Measurements from ENCODE around the gene RPS8.
"Not testable (repeated sequence)": the region's sequence is repeated elsewhere in the genome, so short reads cannot be mapped to it uniquely, and the experiment has no call there.

RPS8 gene

DNA sequence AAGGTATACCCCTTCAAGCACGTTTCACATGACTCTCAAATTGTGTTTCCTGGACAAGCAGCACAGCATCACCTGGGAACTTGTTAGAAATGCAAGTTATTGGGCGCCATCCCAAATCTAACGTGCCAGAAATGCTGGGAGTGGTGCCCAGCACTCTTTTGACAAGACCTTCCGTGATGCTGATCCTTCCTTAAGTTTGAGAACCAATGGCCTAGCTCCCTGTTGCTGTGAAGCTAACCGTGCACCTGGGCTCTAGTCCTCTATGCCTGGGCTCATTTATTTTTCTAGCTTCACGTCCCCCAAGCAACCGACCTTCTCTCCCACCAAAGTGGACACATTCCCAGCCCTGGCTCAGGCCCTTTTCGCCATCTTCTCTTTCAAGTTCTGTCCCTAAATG is 8.4 kb downstream of the RPS8 start:
- DNase-seq = no peak

GRCh38 chr1:44784094-44785028 is 9.0 kb downstream of the RPS8 start:
- DNase-seq = no peak

GRCh38 chr1:44785029-44785380 is 9.7 kb downstream of the RPS8 start:
- DNase-seq = no peak

DNA sequence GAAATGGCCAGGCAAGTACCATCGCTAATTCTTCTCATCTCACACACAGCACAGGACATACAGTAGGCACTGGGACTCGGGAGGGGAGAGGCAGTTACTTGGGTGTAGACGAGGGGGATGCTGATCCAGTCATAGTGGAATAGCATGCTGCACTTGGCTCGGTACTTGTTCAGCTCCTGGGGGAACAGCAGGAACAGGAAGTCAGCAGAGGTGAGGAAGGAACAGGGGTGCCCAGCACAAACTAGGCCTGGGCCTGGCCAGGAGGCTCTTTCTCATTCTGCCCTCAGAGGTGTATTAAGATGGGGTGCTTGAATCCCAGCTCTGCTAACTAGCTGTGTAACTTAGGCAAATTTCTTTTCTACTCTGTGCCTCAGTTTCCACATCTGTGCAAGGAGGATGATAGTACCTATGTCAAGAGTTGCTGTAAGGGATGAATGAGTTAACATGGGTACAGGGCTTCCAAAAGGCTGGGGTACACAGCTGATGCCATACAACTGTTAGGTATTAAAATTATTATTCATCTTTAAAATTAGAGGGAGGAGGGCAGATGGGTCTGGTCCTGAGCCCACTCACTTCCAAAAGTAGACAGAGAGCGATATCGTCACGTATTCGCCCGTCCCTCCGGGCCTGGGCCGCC is 10.3 kb downstream of the RPS8 start:
- DNase-seq = no peak

DNA sequence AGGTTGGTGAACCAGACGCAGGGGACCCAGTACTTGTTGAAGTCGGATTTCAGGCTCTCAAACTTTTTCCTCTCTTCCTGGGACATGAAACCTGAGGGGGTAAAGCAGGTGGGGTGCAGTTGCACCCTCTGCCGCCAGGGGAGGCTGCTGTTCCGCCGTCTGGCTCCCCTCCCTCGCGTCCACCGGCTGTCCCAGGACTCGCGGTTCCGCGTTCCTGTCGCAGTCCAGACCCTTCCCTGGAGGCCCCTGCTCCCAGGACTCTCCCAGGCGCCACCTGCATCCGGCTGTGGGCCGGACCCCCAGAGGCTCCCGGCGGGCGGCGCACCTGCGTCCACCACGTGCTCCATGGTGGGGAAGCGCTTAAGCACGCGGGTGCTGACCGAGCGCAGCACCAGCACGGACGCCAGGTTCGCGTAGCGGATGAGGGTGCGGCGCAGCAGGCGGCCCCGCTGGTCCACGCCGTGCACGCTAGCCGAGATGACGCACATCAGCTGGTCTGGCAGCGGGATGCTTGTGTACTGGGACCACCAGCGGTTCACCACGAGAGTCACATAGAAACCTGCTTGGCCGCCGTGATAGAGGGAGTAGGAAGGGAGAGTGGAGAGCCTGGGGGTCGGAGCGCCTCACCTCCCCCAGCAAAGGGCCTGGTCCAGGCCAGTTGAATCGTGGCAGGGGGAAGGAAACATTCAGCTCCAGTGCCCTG is 10.9 kb downstream of the RPS8 start:
- no peak for DNase-seq

DNA sequence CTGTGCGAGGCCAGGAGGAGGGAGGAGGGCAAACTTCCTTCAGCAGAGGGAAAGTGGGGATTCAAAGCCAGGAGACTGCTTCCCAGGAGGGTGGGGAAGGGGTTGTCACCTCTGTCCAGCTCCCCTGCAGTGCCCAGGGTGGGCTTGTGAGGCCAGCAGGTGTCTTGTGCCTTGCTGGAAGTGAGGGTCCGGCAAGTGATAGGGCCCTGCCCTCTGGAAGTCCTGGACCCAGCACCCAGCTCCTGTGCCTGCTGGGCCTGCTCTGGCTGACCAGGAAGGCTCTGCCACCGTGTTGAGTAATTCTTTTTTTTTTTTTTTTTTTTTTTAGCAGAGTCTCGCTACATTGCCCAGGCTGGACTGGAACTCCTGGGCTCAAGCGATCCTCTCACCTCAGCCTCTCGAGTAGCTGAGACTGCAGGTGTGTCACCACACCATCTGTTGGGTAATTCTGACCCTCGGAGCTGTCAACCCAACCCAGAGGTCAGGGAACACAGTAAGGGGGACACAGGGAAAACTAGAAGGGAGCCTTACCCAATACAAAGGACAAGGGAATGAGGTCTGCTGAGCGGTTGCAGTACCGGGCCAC is 11.6 kb downstream of the RPS8 start:
- no peak for DNase-seq

- DNase-seq = no peak
Observed at GRCh38 chr1:44787506-44787905, 12.2 kb downstream of the RPS8 start.

DNA sequence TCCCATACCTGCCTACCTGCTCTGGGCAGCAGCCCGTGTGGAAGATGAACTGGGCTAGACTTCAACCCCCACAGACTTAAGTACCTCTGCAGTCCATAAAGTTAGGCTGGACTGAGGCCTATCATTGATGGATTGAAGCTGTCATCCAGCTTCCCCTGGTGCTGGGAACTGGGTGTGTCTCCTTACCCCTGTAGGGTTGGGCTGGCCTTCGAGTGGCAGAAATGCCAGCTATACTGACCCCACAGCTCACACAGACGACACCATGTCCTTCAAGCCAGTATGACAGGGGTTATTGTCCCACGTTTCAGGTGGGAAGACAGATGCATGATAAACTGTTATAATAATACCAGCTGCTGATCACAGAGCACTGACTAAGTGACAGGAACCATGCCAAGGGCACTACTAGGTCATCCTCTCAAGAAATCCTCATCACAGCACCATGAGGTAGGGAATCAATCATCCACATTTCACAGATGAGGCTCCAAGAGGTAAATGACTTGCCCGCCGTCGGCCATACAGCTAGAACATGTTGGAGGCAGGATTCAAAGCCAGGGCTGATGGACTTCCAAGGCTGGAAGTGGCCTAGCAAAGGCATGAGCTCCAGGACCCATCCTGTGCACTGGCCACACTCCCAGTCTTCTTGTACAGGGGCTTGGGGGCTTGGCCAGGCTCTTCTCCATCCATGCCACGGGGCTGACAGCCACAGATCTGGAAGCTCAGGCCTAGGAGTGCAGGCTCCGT is 12.9 kb downstream of the RPS8 start, which contains the start of gene BEST4:
Gene BEST4 (minus strand): TSS at position 51 of the 741 bp plus-strand sequence. CDS start 465 bp downstream, outside the sequence.
- DNase-seq = no peak

- DNase-seq = no peak
Observed at GRCh38 chr1:44790968-44791801, 15.8 kb downstream of the RPS8 start.

DNA sequence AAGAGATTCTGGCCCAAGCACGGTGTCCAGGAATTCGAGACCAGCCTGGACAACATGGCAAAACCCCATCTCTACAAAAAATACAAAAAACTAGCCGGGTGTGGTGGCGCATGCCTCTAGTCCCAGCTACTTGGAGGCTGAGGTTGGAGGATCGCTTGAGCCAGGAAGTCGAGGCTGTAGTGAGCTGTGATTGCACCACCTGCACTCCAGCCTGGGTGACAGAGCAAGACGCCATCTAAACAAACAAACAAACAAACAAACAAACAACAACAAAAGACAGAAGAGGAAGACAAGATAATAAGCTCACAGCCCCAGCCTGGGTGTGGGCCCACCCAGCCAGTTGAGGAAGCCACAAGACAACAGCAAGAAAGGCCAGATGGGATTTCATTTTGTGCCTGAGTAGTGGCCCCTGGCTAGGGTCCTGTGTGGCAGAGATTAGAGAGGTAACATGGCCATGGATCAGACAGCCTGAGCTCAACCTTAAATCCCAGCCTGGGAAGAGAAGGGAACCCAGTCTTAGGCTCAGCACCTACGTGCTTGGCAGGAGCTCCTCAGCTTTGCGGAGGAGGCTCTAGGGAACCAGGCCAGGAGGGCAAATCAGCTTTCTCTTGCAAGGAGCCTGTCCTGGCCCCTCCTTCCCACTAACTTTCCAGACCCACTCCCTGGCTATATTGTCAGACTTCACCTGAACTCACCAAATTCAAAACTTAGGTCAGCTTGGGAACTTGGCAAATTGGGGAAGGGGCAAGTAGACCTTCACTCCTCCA is 17.6 kb downstream of the RPS8 start:
- DNase-seq = no peak

DNA sequence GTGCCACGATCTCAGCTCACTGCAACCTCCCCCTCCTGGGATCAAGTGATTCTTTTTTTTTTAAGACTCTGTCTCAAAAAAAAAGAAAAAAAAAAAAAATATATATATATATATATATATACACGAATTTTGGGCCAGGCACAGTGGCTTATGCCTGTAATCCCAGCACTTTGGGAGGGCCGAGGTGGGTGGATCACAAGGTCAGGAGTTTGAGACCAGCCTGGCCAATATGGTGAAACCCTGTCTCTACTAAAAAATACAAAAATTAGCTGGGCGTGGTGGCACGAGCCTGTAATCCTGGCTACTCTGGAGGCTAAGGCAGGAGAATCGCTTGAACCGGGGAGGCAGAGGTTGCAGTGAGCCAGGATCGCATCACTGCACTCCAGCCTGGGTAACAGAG is 22.5 kb downstream of the RPS8 start:
- not testable (repeated sequence) for DNase-seq

GRCh38 chr1:44798481-44799365 is 23.4 kb downstream of the RPS8 start:
- no peak for DNase-seq

GRCh38 chr1:44799770-44800584 is 24.6 kb downstream of the RPS8 start, which contains the start of gene PLK3:
Gene PLK3 (plus strand): TSS chr1:44800377. CDS start chr1:44800464, 87 bp downstream.
- peak; percentile 87 for DNase-seq

- DNase-seq = no peak
Observed at GRCh38 chr1:44801491-44802305, 26.4 kb downstream of the RPS8 start.

GRCh38 chr1:44802306-44803061 is 27.1 kb downstream of the RPS8 start:
- no peak for DNase-seq

GRCh38 chr1:44803062-44803311 is 27.6 kb downstream of the RPS8 start:
- no peak for DNase-seq

All from SHP77 treated with DMSO at 0.1 percent for 48 hours (cell line).